ENCODE measurements around the gene SPATA25.
A peak's percentile ranks its signal among the peaks of the same experiment; 100 is the strongest.

SPATA25 gene

GRCh38 chr20:45897692-45898091, 10.3 kb upstream of the SPATA25 start:
- Histone ChIP-seq H3K4me1 (ENCODE audit: control insufficient read depth in 2 of 2, insufficient read depth in 1 of 2, low read depth in 1 of 2, low read length in 2 of 2) (no peaks in the 10 kb centered on the region), H3K36me3 (replicated peaks in 1 of 2; ENCODE audit: control insufficient read depth in 2 of 2, insufficient read depth in 2 of 2, low read length in 2 of 2) (peaks cover 27 to 78% of the 10 kb centered on the region in 2 donors), H4K8ac (ENCODE audit: low read depth, low read length) (peak overlapping the region; percentile 20), H2AK5ac (ENCODE audit: low read depth, low read length) (no peak overlapping the region), H4K91ac (ENCODE audit: low read depth, low read length, poor library complexity) (no peak overlapping the region), H2BK120ac (ENCODE audit: low read depth, low read length) (no peak overlapping the region), H2BK12ac (ENCODE audit: low read length) (no peak overlapping the region), H3K27ac (replicated peaks; ENCODE audit: low read length) (no peak overlapping the region), H2AFZ (ENCODE audit: low read length) (no peak overlapping the region), H3K79me1 (ENCODE audit: low read depth, low read length) (peaks cover 2% of the 10 kb centered on the region), H3K9ac (ENCODE audit: low read depth, low read length, poor library complexity) (no peak overlapping the region), H3K4ac (ENCODE audit: low read length) (no peak overlapping the region), H3K23ac (ENCODE audit: low read depth, low read length, poor library complexity) (no peak overlapping the region), H3K4me2 (ENCODE audit: insufficient read depth, low read length, poor library complexity, severe bottlenecking) (no peak overlapping the region), H3K14ac (ENCODE audit: low read length) (no peak overlapping the region), H2BK5ac (ENCODE audit: low read length) (no peak overlapping the region), H3K27me3 (ENCODE audit: control insufficient read depth in 3 of 3, insufficient read depth in 3 of 3, low read depth in 1 of 3, low read length in 3 of 3) (no peaks in the 10 kb centered on the region), H3K4me3 (ENCODE audit: low read length in 2 of 2) (no peak overlapping the region), H2BK15ac (ENCODE audit: low read length) (no peak overlapping the region), H3K18ac (ENCODE audit: low read length) (no peak overlapping the region), H3K9me3 (replicated peaks in 1 of 2; ENCODE audit: control insufficient read depth in 2 of 2, insufficient read depth in 1 of 2, low read depth in 1 of 2, low read length in 2 of 2) (no peaks in the 10 kb centered on the region)
- no CpG with 5 or more reads among the region's 7 CpGs for WGBS, 2 donors (ENCODE audit: extremely low coverage in 2 of 2, insufficient read length in 2 of 2, insufficient replicate concordance in 1 of 2)
- no peak for DNase-seq (ENCODE audit: low spot score)

- no peak overlapping the region for H2BK5ac ChIP-seq (ENCODE audit: low read length)
- H3K9me3 ChIP-seq (replicated peaks in 1 of 2; ENCODE audit: control insufficient read depth in 2 of 2, insufficient read depth in 1 of 2, low read depth in 1 of 2, low read length in 2 of 2) = no peaks in the 10 kb centered on the region
- no peak overlapping the region for H3K4ac ChIP-seq (ENCODE audit: low read length)
- H3K4me3 ChIP-seq (ENCODE audit: low read length in 2 of 2) = no peak overlapping the region
- no peak for DNase-seq (ENCODE audit: low spot score)
- no peak overlapping the region for H3K9ac ChIP-seq (ENCODE audit: low read depth, low read length, poor library complexity)
- peaks cover 2% of the 10 kb centered on the region for H3K79me1 ChIP-seq (ENCODE audit: low read depth, low read length)
- H3K27me3 ChIP-seq (ENCODE audit: control insufficient read depth in 3 of 3, insufficient read depth in 3 of 3, low read depth in 1 of 3, low read length in 3 of 3) = no peaks in the 10 kb centered on the region
- no peak overlapping the region for H3K23ac ChIP-seq (ENCODE audit: low read depth, low read length, poor library complexity)
- no peak overlapping the region for H2AK5ac ChIP-seq (ENCODE audit: low read depth, low read length)
- no peaks in the 10 kb centered on the region for H3K4me1 ChIP-seq (ENCODE audit: control insufficient read depth in 2 of 2, insufficient read depth in 1 of 2, low read depth in 1 of 2, low read length in 2 of 2)
- no peak overlapping the region for H2BK12ac ChIP-seq (ENCODE audit: low read length)
- H4K8ac ChIP-seq (ENCODE audit: low read depth, low read length) = no peak overlapping the region
- no peak overlapping the region for H3K4me2 ChIP-seq (ENCODE audit: insufficient read depth, low read length, poor library complexity, severe bottlenecking)
- WGBS, 2 donors (ENCODE audit: extremely low coverage in 2 of 2, insufficient read length in 2 of 2, insufficient replicate concordance in 1 of 2) = no CpG with 5 or more reads among the region's 2 CpGs
- H2BK15ac ChIP-seq (ENCODE audit: low read length) = no peak overlapping the region
- no peak overlapping the region for H2AFZ ChIP-seq (ENCODE audit: low read length)
- H3K27ac ChIP-seq (replicated peaks; ENCODE audit: low read length) = no peak overlapping the region
- no peak overlapping the region for H3K18ac ChIP-seq (ENCODE audit: low read length)
- H3K14ac ChIP-seq (ENCODE audit: low read length) = no peak overlapping the region
- no peak overlapping the region for H4K91ac ChIP-seq (ENCODE audit: low read depth, low read length, poor library complexity)
- no peak overlapping the region for H2BK120ac ChIP-seq (ENCODE audit: low read depth, low read length)
- H3K36me3 ChIP-seq (replicated peaks in 1 of 2; ENCODE audit: control insufficient read depth in 2 of 2, insufficient read depth in 2 of 2, low read length in 2 of 2) = peaks cover 24 to 76% of the 10 kb centered on the region in 2 donors
These were observed 9.9 kb upstream of the SPATA25 start for GRCh38 chr20:45897289-45897688.

- Histone ChIP-seq H3K4me1 (ENCODE audit: control insufficient read depth in 2 of 2, insufficient read depth in 1 of 2, low read depth in 1 of 2, low read length in 2 of 2) (peaks cover 1 to 3% of the 10 kb centered on the region in 2 donors), H2BK15ac (ENCODE audit: low read length) (no peak overlapping the region), H4K91ac (ENCODE audit: low read depth, low read length, poor library complexity) (no peak overlapping the region), H3K36me3 (replicated peaks in 1 of 2; ENCODE audit: control insufficient read depth in 2 of 2, insufficient read depth in 2 of 2, low read length in 2 of 2) (peaks cover 19 to 70% of the 10 kb centered on the region in 2 donors), H2BK12ac (ENCODE audit: low read length) (no peak overlapping the region), H3K14ac (ENCODE audit: low read length) (no peak overlapping the region), H3K27ac (replicated peaks; ENCODE audit: low read length) (no peak overlapping the region), H3K4me2 (ENCODE audit: insufficient read depth, low read length, poor library complexity, severe bottlenecking) (no peak overlapping the region), H2AFZ (ENCODE audit: low read length) (no peak overlapping the region), H3K79me1 (ENCODE audit: low read depth, low read length) (no peaks in the 10 kb centered on the region), H3K27me3 (ENCODE audit: control insufficient read depth in 3 of 3, insufficient read depth in 3 of 3, low read depth in 1 of 3, low read length in 3 of 3) (no peaks in the 10 kb centered on the region), H2BK5ac (ENCODE audit: low read length) (no peak overlapping the region), H2BK120ac (ENCODE audit: low read depth, low read length) (no peak overlapping the region), H3K9me3 (replicated peaks in 1 of 2; ENCODE audit: control insufficient read depth in 2 of 2, insufficient read depth in 1 of 2, low read depth in 1 of 2, low read length in 2 of 2) (no peaks in the 10 kb centered on the region), H4K8ac (ENCODE audit: low read depth, low read length) (no peak overlapping the region), H3K18ac (ENCODE audit: low read length) (no peak overlapping the region), H3K23ac (ENCODE audit: low read depth, low read length, poor library complexity) (no peak overlapping the region), H3K4me3 (ENCODE audit: low read length in 2 of 2) (no peak overlapping the region), H3K9ac (ENCODE audit: low read depth, low read length, poor library complexity) (no peak overlapping the region), H3K4ac (ENCODE audit: low read length) (no peak overlapping the region), H2AK5ac (ENCODE audit: low read depth, low read length) (no peak overlapping the region)
- no peak for DNase-seq (ENCODE audit: low spot score)
- no CpG with 5 or more reads among the region's 14 CpGs for WGBS, 2 donors (ENCODE audit: extremely low coverage in 2 of 2, insufficient read length in 2 of 2, insufficient replicate concordance in 1 of 2)
These were observed 9.3 kb upstream of the SPATA25 start for GRCh38 chr20:45896641-45897161.

- Histone ChIP-seq H3K18ac (ENCODE audit: low read length) (no peak overlapping the region), H3K9ac (ENCODE audit: low read depth, low read length, poor library complexity) (no peak overlapping the region), H3K36me3 (replicated peaks in 1 of 2; ENCODE audit: control insufficient read depth in 2 of 2, insufficient read depth in 2 of 2, low read length in 2 of 2) (peaks cover 15 to 54% of the 10 kb centered on the region in 2 donors), H2AK5ac (ENCODE audit: low read depth, low read length) (no peak overlapping the region), H2BK5ac (ENCODE audit: low read length) (peak overlapping the region; percentile 42), H3K27me3 (ENCODE audit: control insufficient read depth in 3 of 3, insufficient read depth in 3 of 3, low read depth in 1 of 3, low read length in 3 of 3) (peaks cover 0 to 7% (median 0%) of the 10 kb centered on the region in 3 experiments), H2BK120ac (ENCODE audit: low read depth, low read length) (no peak overlapping the region), H4K91ac (ENCODE audit: low read depth, low read length, poor library complexity) (no peak overlapping the region), H3K4ac (ENCODE audit: low read length) (no peak overlapping the region), H4K8ac (ENCODE audit: low read depth, low read length) (no peak overlapping the region), H3K23ac (ENCODE audit: low read depth, low read length, poor library complexity) (peak overlapping the region; percentile 10), H3K4me2 (ENCODE audit: insufficient read depth, low read length, poor library complexity, severe bottlenecking) (no peak overlapping the region), H3K9me3 (replicated peaks in 1 of 2; ENCODE audit: control insufficient read depth in 2 of 2, insufficient read depth in 1 of 2, low read depth in 1 of 2, low read length in 2 of 2) (no peaks in the 10 kb centered on the region), H2BK12ac (ENCODE audit: low read length) (no peak overlapping the region), H2BK15ac (ENCODE audit: low read length) (no peak overlapping the region), H3K4me3 (ENCODE audit: low read length in 2 of 2) (no peak overlapping the region), H3K14ac (ENCODE audit: low read length) (no peak overlapping the region), H3K79me1 (ENCODE audit: low read depth, low read length) (peaks cover 2% of the 10 kb centered on the region), H3K4me1 (ENCODE audit: control insufficient read depth in 2 of 2, insufficient read depth in 1 of 2, low read depth in 1 of 2, low read length in 2 of 2) (peaks cover 5 to 6% of the 10 kb centered on the region in 2 donors), H2AFZ (ENCODE audit: low read length) (no peak overlapping the region), H3K27ac (replicated peaks; ENCODE audit: low read length) (no peak overlapping the region)
- no CpG with 5 or more reads among the region's 12 CpGs for whole genome bisulfite sequencing, 2 donors (ENCODE audit: extremely low coverage in 2 of 2, insufficient read length in 2 of 2, insufficient replicate concordance in 1 of 2)
- DNase-seq (ENCODE audit: low spot score) = no peak
These were observed 7.4 kb upstream of the SPATA25 start for GRCh38 chr20:45894797-45895196.

Data from neuronal stem cell (in vitro differentiated cells).